GM10248 (cell line): ENCODE data around the gene CCL19.

Experiments
- CTCF ChIA-PET: fragments of 300-600 bp; sonication (Branson Sonifier 250); formaldehyde crosslinking; extraction: SDS; loops from one replicate; lab custom pipeline; 2021; ENCODE audit warnings: antibody characterized with exemption; lab: Yijun Ruan, JAX
- POLR2A ChIA-PET: fragments of 350-650 bp; sonication (Branson Sonifier 250); formaldehyde crosslinking; extraction: SDS; loops from one replicate; lab custom pipeline; 2020; ENCODE audit warnings: antibody characterized with exemption; lab: Yijun Ruan, JAX
- DNase-seq: peaks from one replicate; pipeline ENCODE4 v3.0.0; 2012; ENCODE audit errors: extremely low spot score
- TF ChIP-seq, protein P1 (sequence below): IDR thresholded peaks from 2 replicates; pipeline ENCODE4 v1.5.1; 2012; ENCODE audit warnings: mild to moderate bottlenecking, low read depth; ENCODE audit errors: extremely low read depth, missing control alignments, control extremely low read depth

CCL19 gene

DNA sequence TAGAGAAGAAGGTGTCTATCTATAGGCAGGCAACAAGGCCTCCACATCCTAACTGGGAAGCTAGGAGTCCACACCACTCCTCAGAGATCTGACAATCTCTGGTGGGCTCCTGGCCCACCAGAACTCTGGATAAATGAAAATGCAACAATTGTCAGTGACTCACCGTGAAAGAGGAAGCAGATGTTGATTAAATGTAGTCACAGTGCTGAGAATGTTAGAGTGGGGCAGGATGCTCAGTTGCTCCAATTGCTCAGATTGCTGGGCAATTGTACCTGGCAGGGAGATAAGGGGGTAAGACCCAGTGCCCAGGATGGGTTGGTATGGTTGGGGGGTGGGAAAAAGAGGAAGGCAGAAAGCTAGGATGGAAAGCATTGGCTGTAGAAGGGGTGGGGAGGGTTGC, 4.3 kb downstream of the CCL19 start:
- TF ChIP-seq, protein P1, sequence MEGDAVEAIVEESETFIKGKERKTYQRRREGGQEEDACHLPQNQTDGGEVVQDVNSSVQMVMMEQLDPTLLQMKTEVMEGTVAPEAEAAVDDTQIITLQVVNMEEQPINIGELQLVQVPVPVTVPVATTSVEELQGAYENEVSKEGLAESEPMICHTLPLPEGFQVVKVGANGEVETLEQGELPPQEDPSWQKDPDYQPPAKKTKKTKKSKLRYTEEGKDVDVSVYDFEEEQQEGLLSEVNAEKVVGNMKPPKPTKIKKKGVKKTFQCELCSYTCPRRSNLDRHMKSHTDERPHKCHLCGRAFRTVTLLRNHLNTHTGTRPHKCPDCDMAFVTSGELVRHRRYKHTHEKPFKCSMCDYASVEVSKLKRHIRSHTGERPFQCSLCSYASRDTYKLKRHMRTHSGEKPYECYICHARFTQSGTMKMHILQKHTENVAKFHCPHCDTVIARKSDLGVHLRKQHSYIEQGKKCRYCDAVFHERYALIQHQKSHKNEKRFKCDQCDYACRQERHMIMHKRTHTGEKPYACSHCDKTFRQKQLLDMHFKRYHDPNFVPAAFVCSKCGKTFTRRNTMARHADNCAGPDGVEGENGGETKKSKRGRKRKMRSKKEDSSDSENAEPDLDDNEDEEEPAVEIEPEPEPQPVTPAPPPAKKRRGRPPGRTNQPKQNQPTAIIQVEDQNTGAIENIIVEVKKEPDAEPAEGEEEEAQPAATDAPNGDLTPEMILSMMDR: no peak
- ChIA-PET POLR2A (no interaction called here), CTCF (interaction anchor here (1.2 to 3.8 kb wide), 5 partner anchors 11 to 16 kb away, joined by 4 to 17 read pairs (median 8); no protein-coding TSS in a partner anchor)
- DNase-seq: no peak

DNA sequence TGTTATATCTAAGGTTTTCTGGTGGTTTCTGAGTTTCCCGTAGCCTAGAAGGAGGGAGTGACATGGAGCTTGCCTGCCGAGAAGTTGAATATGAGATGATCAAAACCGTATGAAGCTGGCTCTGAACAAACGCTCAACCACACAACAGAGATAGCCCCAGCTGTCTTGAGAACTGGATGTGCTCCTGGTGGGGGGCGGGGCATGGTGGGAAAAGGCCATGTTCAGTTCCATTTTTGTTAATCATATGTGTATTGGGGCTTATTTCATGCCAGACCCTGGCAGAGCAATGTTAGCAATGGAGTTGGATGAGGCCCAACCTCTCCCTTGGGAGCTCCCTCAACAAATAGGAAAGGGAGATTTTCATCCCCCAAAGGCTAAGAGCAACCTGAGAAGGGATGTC, 4.8 kb downstream of the CCL19 start:
- TF ChIP-seq, protein P1: no peak
- ChIA-PET CTCF (interaction anchor here (1.2 to 3.8 kb wide), 6 partner anchors 9 to 17 kb away, joined by 4 to 17 read pairs (median 8); no protein-coding TSS in a partner anchor), POLR2A (no interaction called here)
- no peak for DNase-seq

DNA sequence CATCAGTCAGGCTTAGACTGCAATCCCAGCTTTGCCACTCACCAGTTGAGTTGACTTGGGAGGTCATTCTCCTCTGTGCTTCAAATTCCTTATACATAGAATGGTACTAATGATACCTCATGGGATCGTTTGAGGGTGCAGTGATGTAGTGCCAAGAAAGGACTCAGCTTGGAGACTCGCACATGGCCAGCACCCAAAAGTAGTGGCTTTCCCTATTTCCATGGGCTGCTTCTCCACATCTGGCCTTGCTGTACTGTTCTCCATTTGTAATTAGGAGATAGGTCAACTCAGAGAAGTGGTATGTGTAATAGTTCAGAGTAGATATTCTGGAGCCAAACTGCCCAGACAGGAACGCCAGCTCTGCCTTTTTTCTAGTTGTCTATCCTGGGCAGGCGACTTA, 5.5 kb downstream of the CCL19 start:
- DNase-seq: no peak
- TF ChIP-seq, protein P1: no peak
- CTCF ChIA-PET: interaction anchor here (1.4 to 3.8 kb wide), 4 partner anchors 10 to 17 kb away, joined by 6 to 17 read pairs (median 8); no protein-coding TSS in a partner anchor
- POLR2A ChIA-PET: no interaction called here

DNA sequence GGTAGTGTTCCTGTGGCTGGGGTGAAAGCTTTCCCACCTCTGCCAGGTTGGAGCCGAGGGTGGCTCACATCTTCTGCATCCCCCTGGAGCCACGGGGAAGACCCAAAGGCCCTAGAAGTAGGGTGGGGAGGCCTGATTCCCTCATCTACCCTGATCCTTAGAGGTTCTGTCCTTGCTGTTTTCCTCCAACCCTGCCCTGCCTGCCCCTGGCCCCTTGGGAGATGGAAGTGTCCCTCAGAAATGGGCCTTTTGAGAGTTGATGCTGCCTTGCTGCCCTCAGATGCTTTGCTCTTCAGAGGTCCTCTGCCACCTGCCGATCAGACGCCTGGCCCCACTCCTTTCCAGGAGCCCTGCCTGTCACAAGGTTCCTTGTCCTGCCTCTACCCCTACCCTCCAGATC, 6.3 kb downstream of the CCL19 start:
- no peak for DNase-seq
- CTCF ChIA-PET: interaction anchor here (1.5 to 3.8 kb wide), 2 partner anchors 10 to 18 kb away, joined by 6 to 17 read pairs; no protein-coding TSS in a partner anchor
- TF ChIP-seq, protein P1: no peak
- POLR2A ChIA-PET: no interaction called here

DNA sequence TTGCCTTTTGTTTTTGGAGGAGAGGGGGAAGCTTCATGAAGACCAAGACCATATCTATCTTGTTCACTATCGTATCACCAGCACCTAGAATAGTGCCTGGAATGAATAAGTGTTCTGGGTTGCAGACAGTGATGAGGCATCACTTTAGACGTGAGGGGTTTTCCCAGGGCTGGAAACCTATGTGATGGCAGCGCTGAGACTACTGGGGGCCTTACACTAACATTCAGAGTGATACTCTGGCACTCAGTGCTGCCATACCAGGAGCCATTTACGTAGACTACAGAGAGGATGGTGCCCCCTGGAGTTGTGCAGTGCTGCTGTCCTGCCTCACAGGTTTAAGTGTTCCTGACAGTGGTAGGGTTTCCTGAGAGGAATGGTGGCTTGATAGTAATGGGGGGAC, 6.9 kb downstream of the CCL19 start:
- ChIA-PET POLR2A (no interaction called here), CTCF (interaction anchor here (0.7 to 1.0 kb wide), 2 partner anchors 9 to 19 kb away, joined by 3 to 4 read pairs; no protein-coding TSS in a partner anchor)
- DNase-seq: no peak
- TF ChIP-seq, protein P1: no peak

DNA sequence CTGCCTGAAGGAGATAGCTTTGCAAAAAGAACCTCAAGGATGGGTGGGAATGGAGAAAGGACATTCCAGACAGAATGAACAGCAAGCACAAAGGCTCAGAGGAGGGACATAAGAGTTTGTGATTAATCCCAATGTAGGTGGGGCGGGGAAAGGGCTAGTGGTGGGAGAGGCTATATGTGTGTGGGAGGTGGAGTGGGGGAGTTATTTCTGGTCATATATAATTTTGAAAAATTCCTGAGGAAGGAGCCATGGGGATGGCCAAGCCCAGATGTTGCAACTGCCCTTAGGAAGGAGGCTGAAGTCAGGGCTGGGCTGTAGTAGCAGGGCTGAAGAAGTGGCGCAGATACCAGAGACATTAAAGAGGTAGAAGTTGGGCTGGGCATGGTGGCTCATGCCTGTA, 15.2 kb downstream of the CCL19 start:
- TF ChIP-seq, protein P1: no peak
- DNase-seq: no peak
- CTCF ChIA-PET: interaction anchor here (0.6 to 3.8 kb wide), 11 partner anchors 8 to 308 kb away, joined by 3 to 49 read pairs (median 4); no protein-coding TSS in a partner anchor
- POLR2A ChIA-PET: no interaction called here
